Adrenal gland (tissue), 5 donors: ENCODE measurements around the gene C10orf53.

ENCODE experiments used
- POLR2A ChIP-seq, 2 donors: fragments of 450-650 bp; IDR thresholded peaks; one replicate each; pipeline ENCODE4 v1.6.1; 2017; ENCODE audit warnings: antibody characterized with exemption in 2 of 2, mild to moderate bottlenecking in 2 of 2, moderate library complexity in 1 of 2
- TF ChIP-seq, protein P1 (sequence below), 6 experiments: fragments of 450-650 bp in 4 of 6; fragments of 200-600 bp in 2 of 6; sonication (generic) in 1 of 6; IDR thresholded peaks; 1 replicate in 5 of 6; 2 replicates in 1 of 6; pipeline versions ENCODE4 v1.5.1 to v1.8.0; 2016 to 2021; ENCODE audit warnings: antibody characterized with exemption in 6 of 6, mild to moderate bottlenecking in 2 of 6, moderate library complexity in 1 of 6
- donor health status: DM: no; HTN: no; CAD: no.

DNA sequence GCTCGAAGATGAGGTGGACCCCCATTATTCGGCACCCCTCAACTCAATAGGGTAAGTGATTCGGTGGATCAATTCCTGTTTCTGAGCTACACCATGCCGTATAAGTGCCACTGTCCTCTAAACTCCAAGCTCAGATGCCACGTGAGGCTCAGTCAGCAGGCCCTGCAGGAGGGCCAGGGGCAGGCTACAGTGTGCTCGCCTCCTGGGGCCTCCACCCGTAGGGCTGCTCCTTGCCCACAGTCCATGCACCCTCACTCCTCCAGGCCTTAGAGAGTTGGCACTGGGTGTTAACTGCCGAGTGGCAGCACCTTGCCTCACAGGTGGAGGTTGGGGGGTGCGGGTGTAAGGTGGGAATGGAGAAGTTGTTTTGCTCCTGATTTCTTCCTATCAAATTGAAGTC, 12.1 kb downstream of the C10orf53 start:
- TF ChIP-seq, protein P1, sequence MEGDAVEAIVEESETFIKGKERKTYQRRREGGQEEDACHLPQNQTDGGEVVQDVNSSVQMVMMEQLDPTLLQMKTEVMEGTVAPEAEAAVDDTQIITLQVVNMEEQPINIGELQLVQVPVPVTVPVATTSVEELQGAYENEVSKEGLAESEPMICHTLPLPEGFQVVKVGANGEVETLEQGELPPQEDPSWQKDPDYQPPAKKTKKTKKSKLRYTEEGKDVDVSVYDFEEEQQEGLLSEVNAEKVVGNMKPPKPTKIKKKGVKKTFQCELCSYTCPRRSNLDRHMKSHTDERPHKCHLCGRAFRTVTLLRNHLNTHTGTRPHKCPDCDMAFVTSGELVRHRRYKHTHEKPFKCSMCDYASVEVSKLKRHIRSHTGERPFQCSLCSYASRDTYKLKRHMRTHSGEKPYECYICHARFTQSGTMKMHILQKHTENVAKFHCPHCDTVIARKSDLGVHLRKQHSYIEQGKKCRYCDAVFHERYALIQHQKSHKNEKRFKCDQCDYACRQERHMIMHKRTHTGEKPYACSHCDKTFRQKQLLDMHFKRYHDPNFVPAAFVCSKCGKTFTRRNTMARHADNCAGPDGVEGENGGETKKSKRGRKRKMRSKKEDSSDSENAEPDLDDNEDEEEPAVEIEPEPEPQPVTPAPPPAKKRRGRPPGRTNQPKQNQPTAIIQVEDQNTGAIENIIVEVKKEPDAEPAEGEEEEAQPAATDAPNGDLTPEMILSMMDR (IDR thresholded peaks at IDR 0.05), result no peak
- no peak for TF ChIP-seq POLR2A (IDR thresholded peaks at IDR 0.05)
